Muscle layer of duodenum (tissue), 2 donors: ENCODE data around the gene DNAH5.

Experiments used
- H3K27ac ChIP-seq: one replicate; pipeline ENCODE4 v1.7.0; 2013; ENCODE audit warnings: mild to moderate bottlenecking, low read length
- H3K27me3 ChIP-seq: one replicate; pipeline ENCODE4 v1.7.0; 2013; ENCODE audit warnings: low read depth, mild to moderate bottlenecking, control low read depth, low read length
- H3K36me3 ChIP-seq, 2 donors: one replicate each; pipeline ENCODE4 v1.7.0; 2013; ENCODE audit warnings: low read length in 2 of 2, control low read depth in 1 of 2, mild to moderate bottlenecking in 1 of 2; ENCODE audit not compliant: insufficient read depth in 2 of 2, control insufficient read depth in 1 of 2
- H3K4me1 ChIP-seq, 2 donors: one replicate each; pipeline ENCODE4 v1.7.0; 2013; ENCODE audit warnings: low read length in 2 of 2, mild to moderate bottlenecking in 2 of 2, control low read depth in 1 of 2, moderate library complexity in 1 of 2; ENCODE audit not compliant: insufficient read depth in 2 of 2, control insufficient read depth in 1 of 2
- H3K4me3 ChIP-seq, 2 donors: one replicate each; pipeline ENCODE4 v1.7.0; 2013; ENCODE audit warnings: low read length in 2 of 2, low read depth in 1 of 2, mild to moderate bottlenecking in 1 of 2
- H3K9me3 ChIP-seq, 2 donors: one replicate each; pipeline ENCODE4 v1.7.0; 2013; ENCODE audit warnings: low read length in 2 of 2, control low read depth in 1 of 2, mild to moderate bottlenecking in 1 of 2; ENCODE audit not compliant: control insufficient read depth in 1 of 2
- donor health status: healthy.

The DNAH5 gene

GRCh38 chr5:13698885-13699284, 245.6 kb downstream of the DNAH5 start:
- H3K36me3 ChIP-seq = no peaks in the 10 kb centered on the region
- no peaks in the 10 kb centered on the region for H3K27me3 ChIP-seq
- H3K9me3 ChIP-seq = peaks cover 0 to 4% of the 10 kb centered on the region in 2 donors
- no peak overlapping the region for H3K4me3 ChIP-seq
- no peaks in the 10 kb centered on the region for H3K4me1 ChIP-seq
- no peak overlapping the region for H3K27ac ChIP-seq

- Histone ChIP-seq H3K27me3 (no peaks in the 10 kb centered on the region), H3K4me1 (no peaks in the 10 kb centered on the region), H3K4me3 (no peak overlapping the region), H3K27ac (no peak overlapping the region), H3K36me3 (no peaks in the 10 kb centered on the region), H3K9me3 (peaks cover 0 to 4% of the 10 kb centered on the region in 2 donors)
Measured at GRCh38 chr5:13695076-13695712, 249.3 kb downstream of the DNAH5 start.

DNA sequence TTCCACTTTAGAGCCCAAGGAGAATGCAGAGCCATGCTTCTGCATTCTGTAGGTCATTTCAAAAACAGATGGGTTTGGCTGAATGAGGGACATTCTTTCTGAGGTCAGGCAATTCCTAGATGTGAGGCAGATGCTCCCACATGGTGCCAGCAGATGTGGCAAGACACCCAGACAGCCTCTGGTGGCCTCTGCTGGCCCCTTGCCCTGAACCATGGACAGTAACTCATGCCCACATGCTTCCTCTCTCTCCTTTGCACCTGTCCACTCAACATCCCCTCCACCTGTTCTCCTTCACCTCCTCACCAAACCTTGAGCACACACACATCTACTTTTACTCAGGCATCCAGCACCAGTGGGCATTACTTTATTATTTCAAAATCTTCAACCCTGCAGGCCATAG, 252.3 kb downstream of the DNAH5 start:
- Histone ChIP-seq H3K4me3 (no peak overlapping the region), H3K4me1 (no peaks in the 10 kb centered on the region), H3K27ac (no peak overlapping the region)

GRCh38 chr5:13676531-13676930, 268.0 kb downstream of the DNAH5 start:
- Histone ChIP-seq H3K4me1 (no peaks in the 10 kb centered on the region), H3K36me3 (no peaks in the 10 kb centered on the region), H3K9me3 (no peaks in the 10 kb centered on the region), H3K4me3 (no peak overlapping the region), H3K27me3 (no peaks in the 10 kb centered on the region), H3K27ac (no peak overlapping the region)

More for the DNA sequence above, 252.3 kb downstream of the DNAH5 start:
- H3K36me3 ChIP-seq = no peaks in the 10 kb centered on the region
- peaks cover 0 to 10% of the 10 kb centered on the region in 2 donors for H3K9me3 ChIP-seq
- no peaks in the 10 kb centered on the region for H3K27me3 ChIP-seq

- H3K9me3 ChIP-seq = no peaks in the 10 kb centered on the region
- no peak overlapping the region for H3K27ac ChIP-seq
- no peaks in the 10 kb centered on the region for H3K4me1 ChIP-seq
- no peaks in the 10 kb centered on the region for H3K27me3 ChIP-seq
- no peak overlapping the region for H3K4me3 ChIP-seq
- no peaks in the 10 kb centered on the region for H3K36me3 ChIP-seq
Measured at GRCh38 chr5:13674391-13674790, 270.1 kb downstream of the DNAH5 start.

GRCh38 chr5:13673511-13673910, 271.0 kb downstream of the DNAH5 start:
- Histone ChIP-seq H3K4me1 (no peaks in the 10 kb centered on the region), H3K27ac (no peak overlapping the region), H3K9me3 (no peaks in the 10 kb centered on the region), H3K27me3 (no peaks in the 10 kb centered on the region), H3K36me3 (no peaks in the 10 kb centered on the region), H3K4me3 (no peak overlapping the region)

DNA sequence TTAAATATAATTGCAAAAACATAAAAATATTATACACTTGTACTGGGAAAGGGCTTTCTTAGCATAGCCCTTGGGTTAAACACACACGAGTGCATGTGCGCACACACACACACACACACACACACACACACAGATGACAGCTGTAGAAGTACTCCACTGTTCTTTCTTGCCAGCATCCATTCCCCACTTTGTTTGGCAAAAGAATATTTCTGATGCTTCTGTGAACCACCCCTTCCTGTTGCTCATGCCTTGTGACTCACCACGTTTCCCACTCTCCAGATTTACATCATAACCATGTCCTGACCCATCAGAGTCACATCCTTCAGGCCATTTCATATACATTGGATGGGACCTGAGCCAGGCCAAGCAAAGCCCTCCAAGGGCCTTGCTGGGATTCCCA, 280.1 kb downstream of the DNAH5 start:
- H3K27me3 ChIP-seq = no peaks in the 10 kb centered on the region
- H3K36me3 ChIP-seq = no peaks in the 10 kb centered on the region
- H3K4me3 ChIP-seq = no peak overlapping the region
- H3K9me3 ChIP-seq = no peaks in the 10 kb centered on the region
- H3K4me1 ChIP-seq = no peaks in the 10 kb centered on the region
- no peak overlapping the region for H3K27ac ChIP-seq

DNA sequence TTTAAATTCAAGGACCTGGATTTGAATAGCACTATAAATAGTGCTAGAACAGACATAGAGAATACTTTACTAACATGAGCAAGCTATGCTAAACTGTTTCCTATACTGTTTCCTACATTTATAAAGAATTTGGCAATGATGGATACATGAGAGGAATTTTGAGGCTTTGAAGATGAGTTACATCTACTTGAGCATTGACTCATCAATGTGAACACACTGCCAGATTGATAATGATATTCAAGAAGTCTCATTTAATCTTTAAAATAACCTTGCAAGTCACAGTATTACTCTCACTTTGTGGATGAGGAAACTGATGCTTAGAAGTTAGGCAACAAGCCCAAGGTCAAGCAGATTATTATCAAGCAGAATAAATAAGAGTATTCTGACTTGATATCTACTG, 281.9 kb downstream of the DNAH5 start:
- no peak overlapping the region for H3K4me3 ChIP-seq
- H3K27ac ChIP-seq = no peak overlapping the region
- no peaks in the 10 kb centered on the region for H3K9me3 ChIP-seq
- no peaks in the 10 kb centered on the region for H3K27me3 ChIP-seq
- H3K36me3 ChIP-seq = no peaks in the 10 kb centered on the region
- H3K4me1 ChIP-seq = no peaks in the 10 kb centered on the region

DNA sequence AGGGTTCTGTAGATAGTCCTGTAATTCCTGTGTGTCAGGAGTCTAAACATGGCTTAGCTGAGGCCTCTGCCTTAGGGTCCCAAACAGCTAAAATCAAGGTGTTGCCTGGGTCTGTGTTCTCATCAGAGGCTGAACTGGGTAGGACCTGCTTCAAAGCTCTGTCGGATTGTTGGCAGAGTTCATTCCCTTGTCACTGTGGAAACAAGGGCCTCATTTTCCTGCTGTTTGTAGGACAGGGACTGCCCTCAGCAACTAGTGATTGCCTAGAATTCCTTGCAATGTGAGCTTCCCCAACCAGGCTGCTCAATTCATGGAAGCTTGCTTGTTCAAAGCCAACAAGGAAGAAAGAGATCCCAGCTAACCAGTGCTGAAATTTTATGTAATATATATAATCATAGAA, 283.2 kb downstream of the DNAH5 start:
- no peaks in the 10 kb centered on the region for H3K4me1 ChIP-seq
- H3K36me3 ChIP-seq = no peaks in the 10 kb centered on the region
- H3K4me3 ChIP-seq = no peak overlapping the region
- no peaks in the 10 kb centered on the region for H3K9me3 ChIP-seq
- no peak overlapping the region for H3K27ac ChIP-seq
- H3K27me3 ChIP-seq = no peaks in the 10 kb centered on the region

DNA sequence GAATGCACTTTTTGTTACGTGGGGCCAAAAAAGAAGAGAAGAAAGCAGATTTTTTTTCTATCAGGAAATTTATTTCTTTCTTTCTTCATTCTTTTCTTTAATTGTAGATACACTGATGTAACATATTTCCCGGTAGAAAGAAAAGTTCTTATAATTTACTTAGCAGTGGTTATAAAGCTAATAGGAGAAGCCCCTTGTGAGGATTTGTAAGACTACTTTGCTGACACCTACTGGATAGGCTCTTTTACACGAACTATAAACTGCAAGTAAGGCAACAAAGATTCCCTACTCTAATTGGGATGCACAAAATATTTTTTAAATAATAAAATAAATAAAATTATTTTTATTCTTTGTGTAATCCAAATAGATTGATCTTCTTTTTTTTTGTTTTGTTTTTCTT, 284.4 kb downstream of the DNAH5 start:
- Histone ChIP-seq H3K36me3 (no peaks in the 10 kb centered on the region), H3K27me3 (no peaks in the 10 kb centered on the region), H3K4me3 (no peak overlapping the region), H3K27ac (no peak overlapping the region), H3K9me3 (no peaks in the 10 kb centered on the region), H3K4me1 (no peaks in the 10 kb centered on the region)

DNA sequence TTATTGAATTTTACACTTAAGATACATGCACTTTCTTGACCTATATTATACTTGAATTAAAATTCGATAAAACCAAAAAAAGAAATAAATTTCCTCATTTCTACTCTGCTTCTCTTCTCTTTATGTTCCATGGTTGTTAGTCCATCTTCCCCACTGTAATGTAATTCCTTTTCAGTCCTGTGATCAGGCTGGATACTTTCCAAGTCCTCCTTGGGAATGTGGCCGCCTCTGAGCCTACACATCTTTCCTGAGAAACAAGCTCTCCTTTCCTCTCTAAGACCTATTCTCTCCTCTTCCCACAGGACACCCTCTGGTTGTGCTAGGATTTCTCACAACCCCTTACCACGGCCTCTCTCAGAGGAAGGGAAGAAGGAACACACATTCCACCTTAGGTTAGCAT, 285.1 kb downstream of the DNAH5 start:
- Histone ChIP-seq H3K36me3 (no peaks in the 10 kb centered on the region), H3K27me3 (no peaks in the 10 kb centered on the region), H3K4me1 (no peaks in the 10 kb centered on the region), H3K27ac (no peak overlapping the region), H3K9me3 (no peaks in the 10 kb centered on the region), H3K4me3 (no peak overlapping the region)

GRCh38 chr5:13658761-13659160, 285.7 kb downstream of the DNAH5 start:
- H3K27me3 ChIP-seq = no peaks in the 10 kb centered on the region
- no peak overlapping the region for H3K4me3 ChIP-seq
- H3K4me1 ChIP-seq = no peaks in the 10 kb centered on the region
- no peaks in the 10 kb centered on the region for H3K9me3 ChIP-seq
- no peaks in the 10 kb centered on the region for H3K36me3 ChIP-seq
- H3K27ac ChIP-seq = no peak overlapping the region
